Measurements from ENCODE around the gene AP1G2.
"Not testable (repeated sequence)": the region's sequence is repeated elsewhere in the genome, so short reads cannot be mapped to it uniquely, and the experiment has no call there.

The AP1G2 gene

GRCh38 chr14:23567186-23568020 lies at the start of gene AP1G2:
AP1G2 (minus strand) TSS chr14:23567791; CDS start chr14:23567314, 477 bp downstream.
- peak within 1 kb of the TSS; percentile 38 to 72 (median 52) for H3K4me3 ChIP-seq
- peak within 1 kb of the TSS in 20 of 21 experiments; percentile 69 to 95 (median 82) for H3K27ac ChIP-seq

GRCh38 chr14:23615856-23616255 lies 48.3 kb upstream of the AP1G2 start:
- Histone ChIP-seq H3K27ac (no peak overlapping the region), H3K4me3 (no peak overlapping the region)

DNA sequence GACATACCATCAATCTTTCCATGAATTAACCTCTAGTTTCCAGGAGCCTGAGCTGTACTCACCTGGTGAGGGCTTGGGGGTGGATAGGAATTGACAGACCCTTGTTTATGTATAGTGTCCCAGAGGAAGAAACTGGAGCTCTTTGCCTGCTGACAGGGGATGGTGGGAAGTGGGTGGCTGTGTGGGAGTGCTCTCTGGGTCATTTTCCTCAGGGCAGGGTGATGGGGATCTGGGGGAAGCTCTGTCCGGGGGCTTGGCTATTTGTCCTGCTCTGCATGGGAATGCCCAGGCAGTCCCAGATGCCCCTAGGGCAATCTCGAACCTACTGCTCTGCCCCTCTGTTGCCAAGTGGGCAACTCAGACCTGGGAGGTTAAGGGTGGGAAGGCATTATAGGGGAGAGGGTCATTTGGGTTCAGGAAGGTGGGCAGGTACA lies 46.8 kb upstream of the AP1G2 start:
- no peak overlapping the region for H3K4me3 ChIP-seq
- no peak overlapping the region for H3K27ac ChIP-seq

DNA sequence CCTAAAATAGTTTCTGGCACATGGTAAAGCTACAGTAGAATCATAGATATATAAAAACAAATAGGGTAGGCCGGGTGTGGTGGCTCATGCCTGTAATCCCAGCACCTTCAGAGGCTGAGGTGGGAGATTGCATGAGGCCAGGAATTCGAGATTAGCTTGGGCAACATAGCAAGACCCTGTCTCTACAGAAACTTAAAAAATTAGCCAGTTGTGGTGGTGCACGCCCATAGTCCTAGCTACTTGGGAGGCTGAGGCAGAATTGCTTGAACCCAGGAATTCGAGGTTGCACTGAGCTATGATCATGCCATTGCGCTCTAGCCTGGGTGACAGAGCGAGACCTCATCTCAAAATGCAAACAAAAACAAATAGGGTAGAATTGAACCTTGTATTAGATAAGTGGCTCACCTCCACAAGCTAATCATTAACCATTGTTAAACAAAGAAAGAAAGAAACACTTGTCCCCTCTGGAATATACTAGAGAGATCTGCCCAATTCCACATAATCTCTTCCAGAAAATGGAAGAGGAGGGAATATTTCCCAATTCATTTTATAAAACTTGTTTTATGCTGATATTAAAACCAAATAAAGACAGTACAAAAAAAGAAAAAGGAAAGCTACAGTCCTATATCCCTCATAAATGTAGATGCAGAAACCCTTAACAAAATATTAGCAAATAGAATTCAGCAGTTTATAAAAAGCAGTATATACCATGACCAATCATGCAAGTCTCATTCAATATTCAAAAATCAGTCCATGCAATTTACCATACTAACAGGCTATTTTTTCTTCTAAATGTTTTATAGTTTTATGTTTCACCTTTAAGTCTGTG lies 45.9 kb upstream of the AP1G2 start:
- no peak overlapping the region for H3K27ac ChIP-seq
- H3K4me3 ChIP-seq, result no peak overlapping the region

DNA sequence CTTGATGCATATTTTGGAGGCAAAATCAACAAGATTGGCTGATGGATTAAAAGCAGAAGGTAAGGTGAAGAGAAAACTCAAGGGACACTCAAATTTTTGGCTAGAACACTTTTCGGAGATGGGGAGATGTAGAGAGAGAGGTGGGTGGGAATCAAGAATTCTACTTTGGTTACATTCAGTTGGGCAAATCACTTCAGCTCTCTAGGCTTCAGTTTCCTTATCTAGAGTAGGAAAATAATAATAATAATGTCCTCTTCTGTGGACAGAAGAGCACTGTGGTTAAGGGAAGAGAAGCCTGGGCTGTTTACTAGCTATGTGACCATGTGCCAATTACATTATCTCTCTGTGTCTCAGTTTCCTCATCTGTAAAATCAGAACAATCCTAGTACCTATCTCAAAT lies 45.2 kb upstream of the AP1G2 start:
- no peak overlapping the region for H3K4me3 ChIP-seq
- no peak overlapping the region for H3K27ac ChIP-seq

DNA sequence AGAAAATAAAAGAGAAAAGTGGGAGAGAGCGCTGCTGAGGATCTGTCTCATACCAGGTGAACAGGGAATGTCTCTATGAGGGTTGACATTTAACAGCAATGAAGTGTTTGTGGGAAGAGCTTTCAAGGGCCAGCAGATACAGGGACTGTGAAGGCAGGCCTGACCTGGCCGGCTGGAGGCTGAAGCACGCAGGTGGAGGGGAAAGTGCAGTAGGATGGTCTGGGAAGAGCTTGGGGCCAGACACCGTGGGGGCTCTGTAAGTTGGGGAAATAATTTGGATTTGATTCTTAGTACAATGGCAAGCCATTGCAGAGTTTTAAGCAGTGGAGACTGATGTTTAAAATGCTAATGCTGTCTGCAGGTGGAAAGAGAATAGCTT lies 44.8 kb upstream of the AP1G2 start:
- H3K4me3 ChIP-seq, result no peak overlapping the region
- H3K27ac ChIP-seq, result no peak overlapping the region

- Histone ChIP-seq H3K27ac (peak overlapping the region in 11 of 21 experiments; percentile 31 to 87 (median 63)), H3K4me3 (no peak overlapping the region)
These were observed 43.3 kb upstream of the AP1G2 start for GRCh38 chr14:23610815-23611289.

DNA sequence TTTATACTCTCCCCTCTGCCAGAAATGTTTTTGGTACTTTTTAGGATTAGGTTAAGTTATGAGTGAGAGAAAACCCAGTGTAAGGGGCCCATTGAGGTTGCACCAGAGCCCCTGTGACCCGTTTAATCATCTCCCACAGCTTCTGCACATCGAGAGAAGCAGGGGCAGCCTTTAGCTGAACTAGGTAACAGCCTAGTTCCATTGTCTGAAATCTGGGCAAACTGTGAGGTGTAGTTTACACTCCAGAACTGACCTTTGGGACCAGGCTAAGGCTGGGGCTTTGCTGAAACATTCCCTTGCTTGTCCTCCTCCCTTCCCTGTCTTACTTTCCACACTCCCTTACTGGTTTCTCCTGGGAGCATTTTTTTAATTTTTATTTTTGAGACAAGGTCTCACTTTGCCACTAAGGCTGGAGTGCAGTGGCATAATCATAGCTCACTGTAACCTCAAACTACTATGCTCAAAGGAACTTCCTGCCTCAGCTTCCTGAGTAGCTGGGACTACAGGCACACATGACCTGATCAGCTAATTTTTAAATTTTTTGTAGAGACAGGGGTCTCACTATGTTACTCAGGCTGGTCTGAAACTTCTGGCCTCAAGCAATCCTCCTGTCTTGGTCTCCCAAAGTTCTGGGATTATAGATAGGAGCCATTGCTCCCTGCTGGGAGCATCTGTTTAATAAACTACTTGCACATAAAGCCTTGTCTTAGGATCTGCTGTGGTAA lies 42.7 kb upstream of the AP1G2 start:
- Histone ChIP-seq H3K27ac (peak overlapping the region in 13 of 21 experiments; percentile 31 to 87 (median 60)), H3K4me3 (no peak overlapping the region)

DNA sequence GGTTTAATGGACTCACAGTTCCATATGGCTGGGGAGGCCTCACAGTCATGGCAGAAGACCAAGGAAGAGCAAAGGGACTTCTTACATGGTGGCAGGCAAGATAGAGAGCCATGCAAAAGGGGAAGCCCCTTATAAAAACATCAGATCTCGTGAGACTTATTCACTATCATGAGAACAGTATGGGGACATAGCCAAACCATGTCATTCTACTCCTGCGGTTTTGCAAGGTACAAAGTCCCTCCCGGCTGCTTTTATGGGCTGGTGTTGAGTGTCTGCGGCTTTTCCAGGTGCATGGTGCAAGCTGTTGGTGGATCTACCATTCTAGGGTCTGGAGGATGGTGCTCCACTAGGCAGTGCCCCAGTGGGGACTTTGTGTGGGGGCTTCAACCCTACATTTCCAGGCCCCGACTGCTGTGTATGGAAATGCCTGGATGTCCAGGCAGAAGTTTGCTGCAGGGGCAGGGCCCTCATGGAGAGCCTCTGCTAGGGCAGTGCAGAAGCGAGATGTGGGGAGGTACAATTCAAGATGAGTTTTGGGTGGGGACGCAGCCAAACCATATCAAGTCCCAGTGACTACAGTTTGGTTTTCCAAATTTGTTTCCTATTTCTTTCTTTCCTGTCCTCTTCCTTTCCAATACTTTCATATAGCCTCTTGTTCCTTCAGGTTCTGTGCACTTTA lies 42.0 kb upstream of the AP1G2 start:
- not testable (repeated sequence) for H3K4me3 ChIP-seq
- H3K27ac ChIP-seq, result peak overlapping the region in 11 of 21 experiments; percentile 17 to 87 (median 63)

DNA sequence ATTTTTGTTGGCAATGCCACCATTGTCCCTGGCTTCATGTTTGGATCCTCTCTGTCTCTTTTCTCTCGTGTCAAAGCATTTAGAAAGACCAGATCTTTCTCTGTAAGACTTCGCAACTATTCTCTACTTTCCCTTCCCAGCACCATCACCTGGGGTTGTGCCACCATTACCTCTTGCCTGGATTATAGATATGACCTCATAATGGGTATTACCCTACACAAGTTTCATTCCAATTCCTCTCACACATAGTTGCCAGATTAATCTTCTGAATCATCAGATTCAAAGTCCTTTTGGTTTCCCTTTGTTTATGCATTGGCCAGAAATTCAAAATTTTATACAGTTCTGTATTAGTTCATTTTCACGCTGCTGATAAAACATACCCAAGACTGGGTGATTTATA lies 41.4 kb upstream of the AP1G2 start:
- H3K4me3 ChIP-seq, result no peak overlapping the region
- no peak overlapping the region for H3K27ac ChIP-seq

DNA sequence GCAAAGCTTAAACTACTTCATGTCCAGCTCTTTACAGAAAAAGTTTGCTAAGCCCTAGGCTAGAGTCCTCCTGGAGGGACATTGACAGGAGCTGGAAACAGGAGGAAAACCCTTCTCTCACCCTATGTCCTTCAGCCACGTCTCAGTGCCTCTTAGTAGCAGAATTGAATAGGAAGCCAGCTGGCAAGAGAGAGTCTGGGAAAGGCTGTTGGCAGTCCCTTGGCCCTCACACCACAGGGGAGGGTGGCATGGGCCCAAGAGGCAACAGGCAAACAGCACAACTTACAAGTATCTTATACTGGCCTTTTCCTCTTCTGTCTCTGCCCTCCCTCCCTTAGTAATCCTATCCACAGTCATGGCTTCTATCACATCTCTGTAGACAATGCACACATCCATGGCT lies 40.9 kb upstream of the AP1G2 start:
- Histone ChIP-seq H3K27ac (no peak overlapping the region), H3K4me3 (no peak overlapping the region)

- no peak overlapping the region for H3K27ac ChIP-seq
- no peak overlapping the region for H3K4me3 ChIP-seq
These were observed 38.5 kb upstream of the AP1G2 start for GRCh38 chr14:23605931-23606585.

DNA sequence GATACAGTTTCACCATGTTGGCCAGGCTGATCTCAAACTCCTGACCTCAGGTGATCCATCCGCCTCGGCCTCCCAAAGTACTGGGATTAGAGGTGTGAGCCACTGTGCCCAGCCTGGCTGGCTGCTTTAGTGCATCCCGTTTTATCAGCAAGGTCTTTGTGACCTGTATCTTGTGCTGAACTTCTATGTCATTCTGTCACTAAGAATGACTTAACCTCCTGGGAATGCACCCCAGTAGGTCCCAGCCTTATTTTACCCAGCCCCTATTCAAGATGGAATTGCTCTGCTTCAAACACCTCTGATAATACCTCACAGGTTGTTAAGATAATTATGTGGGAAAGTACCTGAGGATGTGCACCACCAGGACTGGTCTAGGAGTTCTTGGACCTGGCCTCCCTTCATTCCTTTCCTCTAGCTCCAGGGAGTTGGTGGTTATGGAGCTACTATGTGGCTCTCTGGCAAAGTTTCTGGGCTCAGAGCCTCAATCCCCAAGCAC lies 37.1 kb upstream of the AP1G2 start:
- Histone ChIP-seq H3K27ac (no peak overlapping the region), H3K4me3 (no peak overlapping the region)

- Histone ChIP-seq H3K4me3 (no peak overlapping the region), H3K27ac (no peak overlapping the region)
These were observed 36.6 kb upstream of the AP1G2 start for GRCh38 chr14:23604148-23604547.

DNA sequence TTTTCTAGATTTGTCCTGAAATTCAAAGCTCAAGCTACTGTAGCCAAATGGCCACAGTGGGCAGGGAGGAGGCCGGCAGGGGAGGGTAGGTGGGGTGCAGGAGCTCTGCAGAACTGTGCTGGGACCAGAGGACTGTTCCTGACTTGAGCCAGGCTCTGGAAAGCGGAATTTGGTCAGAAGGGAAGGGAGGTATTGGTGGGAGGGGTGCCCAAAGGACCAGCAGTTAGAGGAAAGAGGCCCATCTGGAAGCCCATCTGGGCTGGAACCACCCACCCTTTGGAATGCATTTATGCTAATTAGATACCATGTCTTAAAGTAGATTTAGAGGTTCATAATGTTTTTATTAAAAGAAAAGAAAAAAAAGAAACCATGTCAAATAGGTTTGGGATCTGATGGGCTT lies 35.5 kb upstream of the AP1G2 start:
- no peak overlapping the region for H3K4me3 ChIP-seq
- H3K27ac ChIP-seq, result no peak overlapping the region

- Histone ChIP-seq H3K27ac (no peak overlapping the region), H3K4me3 (no peak overlapping the region)
These were observed 34.8 kb upstream of the AP1G2 start for GRCh38 chr14:23602181-23603095.

- Histone ChIP-seq H3K27ac (no peak overlapping the region), H3K4me3 (no peak overlapping the region)
These were observed 34.2 kb upstream of the AP1G2 start for GRCh38 chr14:23601845-23602180.

GRCh38 chr14:23601424-23601823 lies 33.8 kb upstream of the AP1G2 start:
- no peak overlapping the region for H3K27ac ChIP-seq

More at GRCh38 chr14:23601424-23601823, 33.8 kb upstream of the AP1G2 start:
- no peak overlapping the region for H3K4me3 ChIP-seq

Measured in skin epidermis (tissue), 12 donors.